B cell (primary cell): ENCODE measurements around the gene COL6A1.

ENCODE experiments used
- CTCF ChIP-seq: fragments of 200-600 bp; IDR thresholded peaks from one replicate; pipeline ENCODE4 v1.8.0; 2022; ENCODE audit warnings: antibody characterized with exemption, mild to moderate bottlenecking
- EZH2 ChIP-seq: IDR thresholded peaks from 2 replicates; pipeline ENCODE4 v1.6.1; 2012; ENCODE audit warnings: borderline replicate concordance, low read depth, mild to moderate bottlenecking, moderate library complexity, low read length; ENCODE audit not compliant: insufficient read depth, poor library complexity, severe bottlenecking

- TF ChIP-seq CTCF (no peak), EZH2 (no peak)
Observed at GRCh38 chr21:46049890-46050667, 68.5 kb downstream of the COL6A1 start.
